H1 (cell line): ENCODE results near the gene RERE. TPM values are rescaled to one million over a fixed set of nuclear protein-coding genes. Genes with fewer than 3 reads are reported as not detected.
"Not testable (repeated sequence)": the region's sequence is repeated elsewhere in the genome, so short reads cannot be mapped to it uniquely, and the experiment has no call there.

Experiments
- CTCF ChIA-PET: fragments of 300-600 bp; sonication (Branson Sonifier 250); formaldehyde crosslinking; loops from one replicate; lab custom pipeline; 2021; ENCODE audit not compliant: partially characterized antibody; lab: Charles Lee
- POLR2A ChIA-PET: fragments of 300-600 bp; sonication (Branson Sonifier 250); formaldehyde crosslinking; loops from one replicate; lab custom pipeline; 2021; ENCODE audit warnings: inconsistent platforms; ENCODE audit not compliant: partially characterized antibody; lab: Charles Lee
- DNase-seq, 2 experiments: peaks; one replicate each; pipeline versions ENCODE4 v3.0.0 to v3.0.0-alpha.2; 2010 to 2022; ENCODE audit warnings: low spot score in 2 of 2, low read depth in 1 of 2, mixed read lengths in 1 of 2
- FAIRE-seq: peaks from 2 replicates; lab custom pipeline; 2011; peaks lifted over from hg19 to GRCh38; lab: Jason Lieb, UNC
- H2AFZ ChIP-seq: 2 replicates; pipeline ENCODE4 v1.8.1; 2012; ENCODE audit warnings: low read length, inconsistent platforms
- H2AK5ac ChIP-seq: 2 replicates; pipeline ENCODE4 v1.6.1; 2013; ENCODE audit warnings: low read depth, low read length
- H2BK120ac ChIP-seq: replicated peaks from 2 replicates; pipeline ENCODE3; 2013; ENCODE audit warnings: low read depth, low read length, inconsistent platforms
- H2BK12ac ChIP-seq: 2 replicates; pipeline ENCODE4 v1.6.1; 2013; ENCODE audit warnings: low read depth, low read length
- H2BK15ac ChIP-seq: 2 replicates; pipeline ENCODE4 v1.6.1; 2013; ENCODE audit warnings: low read length
- H2BK20ac ChIP-seq: 2 replicates; pipeline ENCODE4 v1.6.1; 2013; ENCODE audit warnings: low read length
- H2BK5ac ChIP-seq: 2 replicates; pipeline ENCODE4 v1.6.1; 2013; ENCODE audit warnings: low read depth, low read length
- H3K14ac ChIP-seq: 2 replicates; pipeline ENCODE4 v1.6.1; 2013; ENCODE audit warnings: inconsistent platforms; ENCODE audit not compliant: insufficient read length
- H3K18ac ChIP-seq: 2 replicates; pipeline ENCODE4 v1.6.1; 2013; ENCODE audit warnings: low read length; ENCODE audit errors: extremely low read depth
- H3K23ac ChIP-seq: 2 replicates; pipeline ENCODE4 v1.6.1; 2013; ENCODE audit warnings: inconsistent platforms; ENCODE audit not compliant: insufficient read length
- H3K23me2 ChIP-seq: 2 replicates; pipeline ENCODE4 v1.6.1; 2013; ENCODE audit warnings: low read depth, low read length
- H3K27ac ChIP-seq: 2 replicates; pipeline ENCODE4 v1.6.1; 2011; ENCODE audit warnings: low read depth, low read length, inconsistent platforms
- H3K27me3 ChIP-seq, 4 experiments: replicated peaks in 1 of 4; 1 replicate in 1 of 4; 2 replicates in 3 of 4; pipeline versions ENCODE4 v1.6.1 to v1.8.1; 2011 to 2013; ENCODE audit warnings: low read length in 3 of 4, mild to moderate bottlenecking in 3 of 4, inconsistent platforms in 2 of 4, mixed read lengths in 2 of 4, moderate library complexity in 1 of 4; ENCODE audit not compliant: control insufficient read depth in 3 of 4, insufficient read depth in 3 of 4; ENCODE audit errors: extremely low read depth in 1 of 4
- H3K36me3 ChIP-seq, 4 experiments: 2 replicates each; pipeline versions ENCODE4 v1.6.1 to v1.8.1; 2011 to 2013; ENCODE audit warnings: mild to moderate bottlenecking in 4 of 4, low read length in 3 of 4, moderate library complexity in 2 of 4, control low read depth in 1 of 4, inconsistent platforms in 1 of 4; ENCODE audit not compliant: insufficient read depth in 4 of 4, control insufficient read depth in 2 of 4
- H3K4ac ChIP-seq: replicated peaks from 2 replicates; pipeline ENCODE3; 2013; ENCODE audit warnings: low read length, low read depth, mixed read lengths, inconsistent platforms; ENCODE audit not compliant: insufficient read length
- H3K4me1 ChIP-seq, 4 experiments: replicated peaks in 1 of 4; 1 replicate in 1 of 4; 2 replicates in 3 of 4; pipeline versions ENCODE4 v1.6.1 to v1.8.1; 2011 to 2013; ENCODE audit warnings: low read length in 3 of 4, inconsistent platforms in 2 of 4, mixed read lengths in 1 of 4; ENCODE audit not compliant: insufficient read depth in 4 of 4, control insufficient read depth in 3 of 4
- H3K4me2 ChIP-seq, 2 experiments: 2 replicates each; pipeline versions ENCODE4 v1.6.1 to v1.8.1; 2011 to 2013; ENCODE audit warnings: low read depth in 2 of 2, low read length in 2 of 2, control low read depth in 1 of 2, inconsistent platforms in 1 of 2, mild to moderate bottlenecking in 1 of 2; ENCODE audit not compliant: insufficient read depth in 1 of 2
- H3K4me3 ChIP-seq, 4 experiments: fragments of 200-600, 300-600 bp in 1 of 4; sonication (generic), shearing (Covaris generic), sonication (Bioruptor Twin) in 1 of 4; 2 replicates each; pipeline versions ENCODE4 v1.5.1 to v1.8.1; 2011 to 2016; ENCODE audit warnings: low read length in 4 of 4, low read depth in 3 of 4, control low read depth in 2 of 4, inconsistent platforms in 2 of 4, mild to moderate bottlenecking in 2 of 4, mixed read lengths in 1 of 4, moderate library complexity in 1 of 4; ENCODE audit not compliant: insufficient read depth in 2 of 4; ENCODE audit errors: extremely low read depth in 1 of 4
- H3K56ac ChIP-seq: replicated peaks from 2 replicates; pipeline ENCODE3; 2013; ENCODE audit warnings: low read depth, mild to moderate bottlenecking, mixed read lengths, low read length, inconsistent platforms; ENCODE audit not compliant: insufficient read length
- H3K79me1 ChIP-seq: 2 replicates; pipeline ENCODE4 v1.6.1; 2013; ENCODE audit warnings: low read depth, low read length, control low read depth
- H3K79me2 ChIP-seq, 2 experiments: 2 replicates each; pipeline versions ENCODE4 v1.6.1 to v1.8.1; 2012 to 2013; ENCODE audit warnings: low read length in 2 of 2, mild to moderate bottlenecking in 2 of 2, inconsistent platforms in 1 of 2; ENCODE audit not compliant: insufficient read depth in 2 of 2, control insufficient read depth in 1 of 2
- H3K9ac ChIP-seq, 4 experiments: replicated peaks in 1 of 4; 1 replicate in 1 of 4; 2 replicates in 3 of 4; pipeline versions ENCODE4 v1.6.1 to v1.8.1; 2011 to 2013; ENCODE audit warnings: low read depth in 3 of 4, low read length in 3 of 4, control low read depth in 2 of 4, mild to moderate bottlenecking in 2 of 4, moderate library complexity in 2 of 4, inconsistent platforms in 1 of 4; ENCODE audit errors: extremely low read depth in 1 of 4
- H3K9me3 ChIP-seq, 2 experiments: 2 replicates each; pipeline versions ENCODE4 v1.6.1 to v1.8.1; 2012 to 2013; ENCODE audit warnings: mild to moderate bottlenecking in 2 of 2, moderate library complexity in 2 of 2, control low read depth in 1 of 2, inconsistent platforms in 1 of 2, low read depth in 1 of 2, low read length in 1 of 2, mixed read lengths in 1 of 2; ENCODE audit not compliant: insufficient read depth in 2 of 2
- H4K20me1 ChIP-seq, 2 experiments: replicated peaks in 1 of 2; 2 replicates each; pipeline versions ENCODE3 to v1.8.1; 2011 to 2013; ENCODE audit warnings: inconsistent platforms in 2 of 2, low read length in 2 of 2, mild to moderate bottlenecking in 1 of 2; ENCODE audit not compliant: insufficient read depth in 2 of 2, control insufficient read depth in 1 of 2
- H4K5ac ChIP-seq: 2 replicates; pipeline ENCODE4 v1.6.1; 2013; ENCODE audit warnings: low read length, low read depth, mixed read lengths, inconsistent platforms; ENCODE audit not compliant: insufficient read length
- H4K8ac ChIP-seq: 2 replicates; pipeline ENCODE4 v1.8.0; 2013; ENCODE audit warnings: mild to moderate bottlenecking, moderate library complexity, low read length, inconsistent platforms; ENCODE audit not compliant: insufficient read depth; ENCODE audit errors: extremely low read depth
- H4K91ac ChIP-seq: replicated peaks from 2 replicates; pipeline ENCODE3; 2013; ENCODE audit warnings: low read length, mixed read lengths, inconsistent platforms; ENCODE audit not compliant: insufficient read length
- WGBS, 2 experiments: shearing (Covaris generic) in 1 of 2; methylation state at CpG; one replicate each; pipeline versions ENCODE4 v1.1.6 to v1.1.7; 2013 to 2015; ENCODE audit warnings: low lambda C conversion rate in 2 of 2, mixed read lengths in 2 of 2, inconsistent platforms in 1 of 2, low coverage in 1 of 2, missing lambda C conversion rate in 1 of 2; ENCODE audit not compliant: insufficient replicate concordance in 2 of 2, insufficient coverage in 1 of 2, insufficient read length in 1 of 2; ENCODE audit errors: extremely low coverage in 1 of 2, missing lambda C conversion rate in 1 of 2; 5-methylcytosine and 5-hydroxymethylcytosine counted together
- polyA plus RNA-seq, 7 experiments: library from polyadenylated mRNA; depleted of rRNA in 3 of 7; stranded (reverse) in 5 of 7; unstranded in 2 of 7; fragments of >200 nt in 5 of 7; fragments of 200-250 nt in 2 of 7; gene quantifications; 1 replicate in 5 of 7; 2 replicates in 1 of 7; 4 replicates in 1 of 7; pipeline versions ENCODE4 v1.2.1 to v1.2.3, GENCODE V29; 2011 to 2013; ENCODE audit warnings: missing spikeins in 2 of 7, mixed read lengths in 2 of 7
- total RNA-seq: library from RNA; stranded (reverse); fragmentation: NEBNext Ultra II Directional; extraction: Animal tissue kit (Norgen Biotek cat#: 25700); gene quantifications from 2 replicates; pipeline ENCODE4 v1.2.1, GENCODE V29; 2021

RERE gene
- total and polyA plus RNA-seq, 2 of the 8 experiments (the other 6 are each of a cell fraction or from before 2014, with no cell fraction given), result 15.3 to 142 TPM

DNA sequence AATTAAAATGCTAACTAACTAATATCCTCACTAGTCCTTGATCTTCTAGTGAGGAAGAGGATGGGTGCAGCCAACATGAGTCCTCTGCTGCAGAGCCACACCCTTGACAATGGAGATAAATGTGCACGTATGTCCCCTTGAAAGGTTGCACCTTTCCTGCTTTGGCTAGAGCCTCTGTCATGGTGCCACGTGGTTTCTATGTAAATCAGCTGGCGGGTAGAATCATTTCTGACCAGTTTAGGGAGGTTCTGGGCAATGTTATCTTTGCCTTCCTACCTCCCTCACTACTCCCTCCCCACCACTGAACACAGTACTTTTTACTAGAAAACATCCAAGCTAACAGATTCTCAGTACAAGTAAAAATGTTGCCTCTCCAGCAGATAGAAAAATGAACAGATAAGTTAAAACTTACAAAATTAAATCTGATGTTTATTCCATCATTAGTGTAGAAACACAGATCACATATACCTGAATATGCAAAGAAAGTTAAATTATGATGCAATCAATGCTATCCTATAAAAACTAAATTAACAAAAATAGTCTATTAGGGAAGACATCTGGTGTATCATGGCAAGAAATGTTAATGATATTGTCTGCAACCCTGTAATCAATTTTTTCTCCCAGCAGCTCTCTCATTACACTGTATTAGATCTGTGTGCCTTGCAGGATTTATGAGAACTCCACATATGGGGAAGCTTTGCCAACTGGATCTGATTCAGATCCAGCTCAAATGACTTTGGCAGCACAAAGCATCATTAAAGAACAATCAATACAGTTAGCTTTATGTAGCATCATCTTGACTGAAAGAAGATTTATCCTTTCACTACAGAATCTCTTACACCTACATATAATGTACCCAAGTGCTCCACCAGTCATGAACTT is 205.6 kb downstream of the RERE start:
- CTCF ChIA-PET, result not testable (repeated sequence)
- H3K79me2 ChIP-seq, result peaks cover 0 to 39% of the 10 kb centered on the region in 2 experiments; a peak in 2 of 4 replicates

More for the DNA sequence above, 205.6 kb downstream of the RERE start:
- H4K20me1 ChIP-seq, H2AK5ac ChIP-seq, H3K4me1 ChIP-seq, H2BK20ac ChIP-seq, H3K9me3 ChIP-seq, H3K9ac ChIP-seq, H4K8ac ChIP-seq, H3K79me1 ChIP-seq, H2BK120ac ChIP-seq, H3K27me3 ChIP-seq, H3K27ac ChIP-seq, H2BK5ac ChIP-seq, H3K4ac ChIP-seq, H3K4me3 ChIP-seq, H2BK15ac ChIP-seq, H3K36me3 ChIP-seq, H3K18ac ChIP-seq, H3K14ac ChIP-seq, POLR2A ChIA-PET, H4K5ac ChIP-seq, H3K56ac ChIP-seq, FAIRE-seq, H2BK12ac ChIP-seq, H3K4me2 ChIP-seq, H3K23ac ChIP-seq, H4K91ac ChIP-seq, H2AFZ ChIP-seq, DNase-seq, H3K23me2 ChIP-seq: not testable (repeated sequence)
- 94% methylated on average over 3 of the region's 3 CpGs; no CpG with 5 or more reads in 1 of the 2 experiments for WGBS, 2 experiments
